K562 (cell line): ENCODE results near the gene ETHE1. TPM values are rescaled to one million over a fixed set of nuclear protein-coding genes. Genes with fewer than 3 reads are reported as not detected.
A peak's percentile ranks its signal among the peaks of the same experiment; 100 is the strongest.

ENCODE experiments used
- ATF1 ChIP-seq, 2 experiments: fragments of 450-650 bp in 1 of 2; IDR thresholded peaks; 2 replicates each; pipeline ENCODE4 v1.6.1; 2016; ENCODE audit warnings: missing compliant biosample characterization in 1 of 2, missing genetic modification characterization in 1 of 2
- CREM ChIP-seq: IDR thresholded peaks from 2 replicates; pipeline ENCODE4 v1.6.1; 2014; ENCODE audit warnings: antibody characterized with exemption, low read depth
- E2F3 ChIP-seq: fragments of 250-450 bp; sonication (Bioruptor Pico); IDR thresholded peaks from 2 replicates; pipeline ENCODE4 v1.4.0; 2020; ENCODE audit warnings: mild to moderate bottlenecking
- E4F1 ChIP-seq: fragments of 250-450 bp; sonication (Bioruptor Pico); IDR thresholded peaks from 2 replicates; pipeline ENCODE4 v1.5.0; 2021; ENCODE audit warnings: mild to moderate bottlenecking, borderline replicate concordance
- FOXK1 ChIP-seq: sonication (generic); formaldehyde crosslinking; IDR thresholded peaks from 2 replicates; pipeline ENCODE4 v1.8.0; 2022; ENCODE audit warnings: missing genetic modification reagents, mild to moderate bottlenecking, borderline replicate concordance
- POLR2G ChIP-seq: fragments of 200-400 bp; formaldehyde crosslinking; IDR thresholded peaks from 2 replicates; pipeline ENCODE4 v1.6.1; 2017; ENCODE audit warnings: low read depth, mild to moderate bottlenecking, antibody characterized with exemption, low read length, moderate library complexity
- PYGO2 ChIP-seq: fragments of 450-650 bp; IDR thresholded peaks from 2 replicates; pipeline ENCODE4 v1.6.1; 2016; ENCODE audit warnings: mild to moderate bottlenecking, missing genetic modification characterization, moderate library complexity, missing compliant biosample characterization
- RB1 ChIP-seq: fragments of 450-650 bp; IDR thresholded peaks from 2 replicates; pipeline ENCODE4 v1.6.1; 2017; ENCODE audit warnings: low read depth, mild to moderate bottlenecking
- SIX5 ChIP-seq, 2 experiments: IDR thresholded peaks; 2 replicates each; pipeline ENCODE4 v1.6.1; 2011; ENCODE audit warnings: low read length in 2 of 2, borderline replicate concordance in 1 of 2, low read depth in 1 of 2, mild to moderate bottlenecking in 1 of 2, moderate library complexity in 1 of 2; ENCODE audit not compliant: insufficient read depth in 1 of 2
- STAT5B ChIP-seq: fragments of 250-450 bp; sonication (Bioruptor Pico); IDR thresholded peaks from 2 replicates; pipeline ENCODE4 v1.8.0; 2021; ENCODE audit warnings: mild to moderate bottlenecking, inconsistent platforms
- TCF15 ChIP-seq: fragments of 250-450 bp; sonication (Bioruptor Pico); IDR thresholded peaks from 2 replicates; pipeline ENCODE4 v1.8.0; 2022; ENCODE audit warnings: moderate library complexity, mild to moderate bottlenecking, inconsistent platforms
- TEAD1 ChIP-seq, 2 experiments: fragments of 450-650 bp in 1 of 2; sonication (generic) in 1 of 2; formaldehyde crosslinking; IDR thresholded peaks; 2 replicates each; pipeline versions ENCODE4 v1.4.0 to v1.8.0; 2020 to 2022; ENCODE audit warnings: mild to moderate bottlenecking in 2 of 2, missing genetic modification reagents in 1 of 2
- TOE1 ChIP-seq, 2 experiments: fragments of 450-650 bp in 1 of 2; sonication (generic) in 1 of 2; formaldehyde crosslinking in 1 of 2; IDR thresholded peaks; 2 replicates each; pipeline versions ENCODE4 v1.7.1 to v1.8.0; 2016 to 2022; ENCODE audit warnings: borderline replicate concordance in 2 of 2, mild to moderate bottlenecking in 2 of 2, antibody characterized with exemption in 1 of 2, inconsistent platforms in 1 of 2, low read depth in 1 of 2, missing genetic modification reagents in 1 of 2, moderate library complexity in 1 of 2
- WHSC1 ChIP-seq: IDR thresholded peaks from one replicate; pipeline ENCODE4 v1.6.1; 2012; ENCODE audit warnings: low read length, control low read depth, inconsistent platforms
- ZBTB17 ChIP-seq: fragments of 450-650 bp; formaldehyde crosslinking; IDR thresholded peaks from 2 replicates; pipeline ENCODE4 v1.4.0; 2020; ENCODE audit warnings: mild to moderate bottlenecking
- ZNF282 ChIP-seq: sonication (generic); formaldehyde crosslinking; IDR thresholded peaks from 2 replicates; pipeline ENCODE4 v1.8.1; 2023; ENCODE audit warnings: missing genetic modification reagents
- ZNF384 ChIP-seq: IDR thresholded peaks from 2 replicates; pipeline ENCODE4 v1.6.1; 2012; ENCODE audit warnings: low read depth, low read length, improper control_type of control experiment
- ZSCAN29 ChIP-seq: fragments of 450-650 bp; IDR thresholded peaks from 2 replicates; pipeline ENCODE4 v1.6.1; 2017
- polyA plus RNA-seq, 8 experiments: library from polyadenylated mRNA; depleted of rRNA in 4 of 8; stranded (reverse) in 5 of 8; unstranded in 3 of 8; fragments of >200 nt; fragmentation: Nextera tagmentation in 2 of 8; fragmentation: Illumina TruSeq in 1 of 8; extraction: Ambion mirVana in 2 of 8; extraction: Trizol in 1 of 8; gene quantifications; 2 replicates each; pipeline versions ENCODE4 v1.2.1 to v1.2.3, GENCODE V29; 2011 to 2014; ENCODE audit warnings: inconsistent platforms in 1 of 8, missing spikeins in 1 of 8
- total RNA-seq, 7 experiments: library from RNA; depleted of rRNA in 6 of 7; stranded (reverse); fragments of >200 nt in 6 of 7; fragmentation: Illumina TruSeq in 2 of 7; extraction: Trizol in 2 of 7; gene quantifications; 2 replicates each; pipeline versions ENCODE4 v1.2.1 to v1.2.3, GENCODE V29; 2011 to 2021; ENCODE audit warnings: low replicate concordance in 1 of 7
- TF ChIP-seq, protein P1 (sequence below): fragments of 250-450 bp; sonication (Bioruptor Pico); IDR thresholded peaks from 2 replicates; pipeline ENCODE4 v1.4.0; 2020; ENCODE audit warnings: mild to moderate bottlenecking, moderate library complexity

ETHE1 gene
- total and polyA plus RNA-seq, 9 of the 15 experiments (the other 6 are each of a cell fraction or from before 2014, with no cell fraction given), result 2.9 to 21.0 (median 10.2) TPM

DNA sequence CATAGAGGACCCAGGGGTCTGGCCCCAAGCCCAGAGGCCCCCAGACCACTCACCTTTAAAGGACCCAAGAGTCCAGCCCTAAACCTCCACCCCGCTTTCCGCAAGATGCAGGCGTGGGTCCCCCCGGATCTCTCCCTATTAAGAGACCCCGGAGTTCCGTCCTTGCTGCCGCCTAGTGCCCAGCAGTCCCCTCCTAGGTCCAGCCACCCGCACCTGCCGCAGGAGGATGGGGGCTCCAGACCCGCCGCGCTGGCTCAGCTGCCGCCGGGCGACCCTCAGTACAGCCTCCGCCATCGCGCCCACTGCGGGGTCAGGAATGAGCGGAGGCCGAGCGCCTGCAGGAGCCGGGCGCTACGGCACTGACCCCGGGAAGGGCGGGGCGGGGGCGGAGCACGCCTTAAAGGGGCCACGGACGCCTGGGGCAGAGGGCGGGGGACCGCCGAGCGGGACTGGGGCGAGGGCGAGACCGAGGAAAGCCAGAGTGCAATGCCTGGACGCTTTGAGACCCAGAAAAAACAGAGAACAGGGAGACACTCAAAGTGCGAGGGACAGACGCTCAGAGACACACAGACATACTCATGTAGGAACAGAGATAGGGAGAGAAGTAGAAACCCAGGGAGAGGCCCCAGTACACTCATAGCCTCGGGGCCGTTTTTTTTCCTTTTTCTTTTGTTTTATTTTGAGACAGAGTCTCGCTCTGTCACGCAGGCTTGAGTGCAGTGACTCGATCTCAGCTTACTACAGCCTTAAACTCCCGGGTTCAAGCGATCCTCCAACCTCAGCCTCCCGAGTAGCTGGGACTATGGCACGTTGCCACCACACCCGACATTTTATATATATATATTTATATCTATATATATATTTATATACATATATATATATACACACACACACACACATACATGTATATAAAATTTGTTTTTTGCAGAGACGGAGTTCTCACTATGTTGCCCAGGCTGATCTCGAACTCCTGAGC is at the start of gene ETHE1 (continued):
- TF ChIP-seq TOE1 (IDR thresholded peaks at IDR 0.05; ENCODE audit: borderline replicate concordance) (peak; percentile 85; the same call in 1 of the 2 replicates), TOE1 (CRISPR knock-in tag; IDR thresholded peaks at IDR 0.05; ENCODE audit: borderline replicate concordance, low read depth) (no peak), E2F3 (no peak), FOXK1 (CRISPR knock-in tag) (no peak), ZNF282 (CRISPR knock-in tag) (no peak), ZSCAN29 (no peak), SIX5 (IDR thresholded peaks at IDR 0.05; ENCODE audit: borderline replicate concordance in 1 of 2, insufficient read depth in 1 of 2, low read depth in 1 of 2, low read length in 2 of 2) (no peak), RB1 (peak; percentile 62; the same call in 1 of the 2 replicates), ZBTB17 (CRISPR knock-in tag) (0 out of 2 replicates have a peak, but pooled peaks have one; percentile 67), ATF1 (CRISPR knock-in tag; IDR thresholded peaks at IDR 0.05) (no peak), ATF1 (tag; IDR thresholded peaks at IDR 0.05) (peak; percentile 38), E4F1 (CRISPR knock-in tag) (no peak), CREM (peak; percentile 4; the same call in 1 of the 2 replicates), TCF15 (CRISPR knock-in tag) (no peak), POLR2G (peak; percentile 93), STAT5B (CRISPR knock-in tag) (no peak), TEAD1 (CRISPR knock-in tag; IDR thresholded peaks at IDR 0.05) (no peak), WHSC1 (no peak), PYGO2 (tag) (no peak), ZNF384 (no peak)
- TF ChIP-seq, protein P1, sequence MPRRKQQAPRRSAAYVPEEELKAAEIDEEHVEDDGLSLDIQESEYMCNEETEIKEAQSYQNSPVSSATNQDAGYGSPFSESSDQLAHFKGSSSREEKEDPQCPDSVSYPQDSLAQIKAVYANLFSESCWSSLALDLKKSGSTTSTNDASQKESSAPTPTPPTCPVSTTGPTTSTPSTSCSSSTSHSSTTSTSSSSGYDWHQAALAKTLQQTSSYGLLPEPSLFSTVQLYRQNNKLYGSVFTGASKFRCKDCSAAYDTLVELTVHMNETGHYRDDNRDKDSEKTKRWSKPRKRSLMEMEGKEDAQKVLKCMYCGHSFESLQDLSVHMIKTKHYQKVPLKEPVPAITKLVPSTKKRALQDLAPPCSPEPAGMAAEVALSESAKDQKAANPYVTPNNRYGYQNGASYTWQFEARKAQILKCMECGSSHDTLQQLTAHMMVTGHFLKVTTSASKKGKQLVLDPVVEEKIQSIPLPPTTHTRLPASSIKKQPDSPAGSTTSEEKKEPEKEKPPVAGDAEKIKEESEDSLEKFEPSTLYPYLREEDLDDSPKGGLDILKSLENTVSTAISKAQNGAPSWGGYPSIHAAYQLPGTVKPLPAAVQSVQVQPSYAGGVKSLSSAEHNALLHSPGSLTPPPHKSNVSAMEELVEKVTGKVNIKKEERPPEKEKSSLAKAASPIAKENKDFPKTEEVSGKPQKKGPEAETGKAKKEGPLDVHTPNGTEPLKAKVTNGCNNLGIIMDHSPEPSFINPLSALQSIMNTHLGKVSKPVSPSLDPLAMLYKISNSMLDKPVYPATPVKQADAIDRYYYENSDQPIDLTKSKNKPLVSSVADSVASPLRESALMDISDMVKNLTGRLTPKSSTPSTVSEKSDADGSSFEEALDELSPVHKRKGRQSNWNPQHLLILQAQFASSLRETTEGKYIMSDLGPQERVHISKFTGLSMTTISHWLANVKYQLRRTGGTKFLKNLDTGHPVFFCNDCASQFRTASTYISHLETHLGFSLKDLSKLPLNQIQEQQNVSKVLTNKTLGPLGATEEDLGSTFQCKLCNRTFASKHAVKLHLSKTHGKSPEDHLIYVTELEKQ, result no peak
